HepG2 (cell line): Measurements from ENCODE around the gene ATP2C2. TPM values are rescaled to one million over a fixed set of nuclear protein-coding genes. Genes with fewer than 3 reads are reported as not detected.

Experiments used
- ATAC-seq: fragments of 200-7000 bp; cut with Tn5 transposase; 3 replicates; pipeline ENCODE4 v1.9.1; 2020; ENCODE audit warnings: mild to moderate bottlenecking, moderate library complexity
- BruUV-seq: library from RNA; stranded (reverse); fragments of 400-500 nt; replicated peaks from 2 replicates; lab custom pipeline; 2021; lab: Mats Ljungman, UMichigan
- CTCF ChIA-PET: fragments of 300-600 bp; formaldehyde crosslinking; extraction: SDS; loops from one replicate; lab custom pipeline; 2021; ENCODE audit warnings: low total read pairs, inconsistent platforms, low intra/inter-chr PET ratio; lab: Yijun Ruan, JAX
- POLR2A ChIA-PET: fragments of 350-600 bp; sonication (Branson Sonifier 250); formaldehyde crosslinking; loops from one replicate; lab custom pipeline; 2020; ENCODE audit warnings: antibody characterized with exemption, inconsistent platforms; lab: Yijun Ruan, JAX
- DNase-seq: peaks from one replicate; pipeline ENCODE4 v3.0.0-alpha.2; 2015; ENCODE audit warnings: low spot score
- FAIRE-seq: peaks from 3 replicates; lab custom pipeline; 2011; peaks lifted over from hg19 to GRCh38; lab: Jason Lieb, UNC
- H2AFZ ChIP-seq: one replicate; pipeline ENCODE4 v1.6.1; 2011; ENCODE audit warnings: low read length, inconsistent platforms
- H3K27ac ChIP-seq: fragments of 300-600 bp; 3 replicates; pipeline ENCODE4 v1.8.0; 2011; ENCODE audit warnings: mixed run types, mild to moderate bottlenecking, mixed read lengths, low read length, inconsistent platforms; ENCODE audit not compliant: insufficient read depth; ENCODE audit errors: extremely low read length
- H3K27me3 ChIP-seq, 2 experiments: fragments of 200-600 bp in 1 of 2; 2 replicates in 1 of 2; 3 replicates in 1 of 2; pipeline versions ENCODE4 v1.6.0 to v1.8.0; 2011; ENCODE audit warnings: low read length in 2 of 2, mild to moderate bottlenecking in 2 of 2, moderate library complexity in 2 of 2, inconsistent platforms in 1 of 2; ENCODE audit not compliant: insufficient read depth in 2 of 2, control insufficient read depth in 1 of 2
- H3K36me3 ChIP-seq, 2 experiments: fragments of 200-600 bp in 1 of 2; replicated peaks in 1 of 2; 2 replicates in 1 of 2; 3 replicates in 1 of 2; pipeline versions ENCODE4 v1.5.1 to v1.8.0; 2011; ENCODE audit warnings: low read length in 2 of 2, inconsistent platforms in 1 of 2; ENCODE audit not compliant: insufficient read depth in 2 of 2, control insufficient read depth in 1 of 2
- H3K4me1 ChIP-seq: 2 replicates; pipeline ENCODE4 v1.5.1; 2012; ENCODE audit warnings: low read length, inconsistent platforms; ENCODE audit not compliant: insufficient read depth
- H3K4me2 ChIP-seq: 2 replicates; pipeline ENCODE4 v1.6.0; 2011; ENCODE audit warnings: low read depth, low read length, inconsistent platforms
- H3K4me3 ChIP-seq, 3 experiments: fragments of 200-600 bp in 1 of 3; sonication (generic), shearing (Covaris generic) in 1 of 3; replicated peaks in 1 of 3; 2 replicates each; pipeline ENCODE4 v1.5.1; 2011 to 2016; ENCODE audit warnings: low read length in 3 of 3, inconsistent platforms in 2 of 3, low read depth in 2 of 3, mild to moderate bottlenecking in 2 of 3, control low read depth in 1 of 3, mixed read lengths in 1 of 3; ENCODE audit not compliant: insufficient read depth in 1 of 3
- H3K79me2 ChIP-seq: one replicate; pipeline ENCODE4 v1.6.1; 2011; ENCODE audit warnings: low read length, inconsistent platforms; ENCODE audit not compliant: insufficient read depth
- H3K9ac ChIP-seq: 2 replicates; pipeline ENCODE4 v1.6.0; 2011; ENCODE audit warnings: mild to moderate bottlenecking, low read depth, low read length, inconsistent platforms; ENCODE audit not compliant: insufficient read depth
- H3K9me3 ChIP-seq: 2 replicates; pipeline ENCODE4 v1.5.1; 2012; ENCODE audit warnings: mild to moderate bottlenecking, low read length
- H4K20me1 ChIP-seq: 2 replicates; pipeline ENCODE4 v1.6.0; 2011; ENCODE audit warnings: inconsistent platforms, mild to moderate bottlenecking, low read length, moderate library complexity; ENCODE audit not compliant: insufficient read depth
- CENPBD1 ChIP-seq: sonication (generic); formaldehyde crosslinking; IDR thresholded peaks from 2 replicates; pipeline ENCODE4 v1.8.0; 2022; ENCODE audit warnings: missing genetic modification reagents, low read depth, mild to moderate bottlenecking, borderline replicate concordance
- GATAD2A ChIP-seq: IDR thresholded peaks from 2 replicates; pipeline ENCODE4 v1.6.1; 2016
- HES4 ChIP-seq: sonication (generic); formaldehyde crosslinking; IDR thresholded peaks from 2 replicates; pipeline ENCODE4 v1.9.0; 2021; ENCODE audit warnings: mild to moderate bottlenecking, missing genetic modification reagents, borderline replicate concordance
- LCORL ChIP-seq, 2 experiments: fragments of 450-650 bp in 1 of 2; sonication (generic) in 1 of 2; formaldehyde crosslinking in 1 of 2; IDR thresholded peaks; 2 replicates each; pipeline versions ENCODE4 v1.5.0 to v1.6.1; 2017 to 2020; ENCODE audit warnings: antibody characterized with exemption in 1 of 2, missing genetic modification reagents in 1 of 2
- MXD4 ChIP-seq: IDR thresholded peaks from 2 replicates; pipeline ENCODE4 v1.6.1; 2016; ENCODE audit warnings: mild to moderate bottlenecking, missing biosample characterization, missing genetic modification reagents
- TMF1 ChIP-seq: sonication (generic); formaldehyde crosslinking; IDR thresholded peaks from 2 replicates; pipeline ENCODE4 v1.8.1; 2022; ENCODE audit warnings: low read depth, missing genetic modification reagents
- ZNF577 ChIP-seq: sonication (generic); formaldehyde crosslinking; IDR thresholded peaks from 2 replicates; pipeline ENCODE4 v1.4.0; 2020; ENCODE audit warnings: mild to moderate bottlenecking, low read depth, missing genetic modification reagents, borderline replicate concordance
- ZNF776 ChIP-seq: sonication (generic); formaldehyde crosslinking; IDR thresholded peaks from 2 replicates; pipeline ENCODE4 v1.4.0; 2020; ENCODE audit warnings: mild to moderate bottlenecking, missing genetic modification reagents
- ZSCAN22 ChIP-seq: sonication (generic); formaldehyde crosslinking; IDR thresholded peaks from 2 replicates; pipeline ENCODE4 v1.4.0; 2020; ENCODE audit warnings: mild to moderate bottlenecking, missing genetic modification reagents
- WGBS: methylation state at CpG from one replicate; pipeline ENCODE4 v1.1.6; 2017; ENCODE audit warnings: low lambda C conversion rate; 5-methylcytosine and 5-hydroxymethylcytosine counted together
- in situ Hi-C: cut with HindIII; loops from 2 replicates; pipeline ENCODE4 v1.10.0; 2017; ENCODE audit warnings: low pct_unique_long_range_greater_than_20kb; ENCODE audit not compliant: extremely low pct_ligation_motif_present
- intact Hi-C: fragments of 100-400 bp; cut with micrococcal nuclease; formaldehyde crosslinking; loops from one replicate; pipeline ENCODE4 v1.10.0; 2022; ENCODE audit not compliant: unreplicated experiment
- polyA plus RNA-seq, 8 experiments: library from polyadenylated mRNA; depleted of rRNA in 3 of 8; stranded (reverse) in 7 of 8; unstranded in 1 of 8; fragments of >200 nt; fragmentation: Illumina TruSeq in 4 of 8; extraction: Trizol in 4 of 8; gene quantifications; 2 replicates each; pipeline versions ENCODE4 v1.2.1 to v1.2.3, GENCODE V29; 2011 to 2016; ENCODE audit warnings: low read depth in 4 of 8, missing spikeins in 1 of 8, mixed read lengths in 1 of 8; ENCODE audit not compliant: insufficient read depth in 1 of 8
- total RNA-seq, 5 experiments: library from RNA; depleted of rRNA; stranded (reverse); fragments of >200 nt; fragmentation: Illumina TruSeq; extraction: Trizol; gene quantifications; 2 replicates each; pipeline ENCODE4 v1.2.3, GENCODE V29; 2016; ENCODE audit warnings: low read depth in 1 of 5
- TF ChIP-seq, protein P1 (sequence below): sonication (generic); formaldehyde crosslinking; IDR thresholded peaks from 2 replicates; pipeline ENCODE4 v1.9.0; 2021; ENCODE audit warnings: mild to moderate bottlenecking, missing genetic modification reagents

ATP2C2 gene
- total and polyA plus RNA-seq, 2 of the 13 experiments (the other 11 are each of a cell fraction or from before 2014, with no cell fraction given): 0.07 TPM; not detected in 1

DNA sequence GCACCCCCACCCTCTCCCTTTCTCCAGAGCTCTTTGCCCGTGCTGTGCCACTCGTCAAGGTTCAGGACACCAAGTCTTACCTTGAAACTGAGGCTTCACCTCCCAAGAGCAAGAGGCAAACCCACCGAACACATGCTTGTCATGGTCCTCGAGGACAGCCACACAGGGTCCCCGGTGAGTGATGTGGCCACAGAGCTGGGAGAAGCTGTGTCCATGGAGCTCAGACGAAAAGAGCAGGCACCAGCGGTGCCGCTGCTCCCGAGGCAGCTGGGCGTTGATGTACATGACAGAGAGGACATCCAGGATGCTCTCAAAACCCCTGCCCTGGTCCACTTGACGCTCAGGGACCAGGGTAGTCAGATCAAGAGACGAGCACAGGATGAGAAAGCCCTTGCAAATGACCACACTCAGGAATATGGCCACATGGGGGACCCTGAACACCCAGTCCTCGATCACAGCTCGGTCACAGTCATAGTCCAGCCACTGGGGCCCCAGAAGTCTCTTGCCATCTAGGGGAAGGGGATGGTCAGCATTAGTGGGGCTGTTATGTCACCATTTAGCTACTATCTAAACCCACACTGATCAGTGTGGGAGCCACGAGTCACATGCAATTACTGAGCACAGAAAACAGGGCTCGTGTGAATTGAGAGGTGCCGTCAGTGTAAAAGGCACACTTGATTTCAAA, 118.4 kb downstream of the ATP2C2 start:
- WGBS: 91% methylated on average over 17 of the region's 17 CpGs
- intact Hi-C loops: no loop called here
- DNase-seq (no peak), ATAC-seq (no peak), FAIRE-seq (no peak)
- Histone ChIP-seq H3K36me3 (peaks cover 2 to 13% of the 10 kb centered on the region in 2 experiments; a peak in 3 of 5 replicates), H3K4me1 (no peaks in the 10 kb centered on the region), H3K4me2 (no peak overlapping the region), H2AFZ (no peak overlapping the region), H3K4me3 (no peak overlapping the region), H4K20me1 (no peaks in the 10 kb centered on the region), H3K9ac (no peak overlapping the region), H3K79me2 (no peaks in the 10 kb centered on the region), H3K9me3 (no peaks in the 10 kb centered on the region), H3K27ac (no peak overlapping the region), H3K27me3 (no peaks in the 10 kb centered on the region)
- POLR2A ChIA-PET: no interaction called here
- CTCF ChIA-PET: no interaction called here
- BruUV-seq: no TSS peak
- in situ Hi-C loops: no loop called here
- TF ChIP-seq HES4 (CRISPR knock-in tag) (no peak), ZNF577 (CRISPR knock-in tag) (no peak), CENPBD1 (no peak), MXD4 (CRISPR knock-in tag) (no peak), ZNF776 (CRISPR knock-in tag) (no peak), TMF1 (CRISPR knock-in tag) (no peak), LCORL (IDR thresholded peaks at IDR 0.05) (no peak), LCORL (CRISPR knock-in tag; IDR thresholded peaks at IDR 0.05) (no peak), ZSCAN22 (CRISPR knock-in tag) (no peak), GATAD2A (CRISPR knock-in tag) (no peak)
- TF ChIP-seq, protein P1, sequence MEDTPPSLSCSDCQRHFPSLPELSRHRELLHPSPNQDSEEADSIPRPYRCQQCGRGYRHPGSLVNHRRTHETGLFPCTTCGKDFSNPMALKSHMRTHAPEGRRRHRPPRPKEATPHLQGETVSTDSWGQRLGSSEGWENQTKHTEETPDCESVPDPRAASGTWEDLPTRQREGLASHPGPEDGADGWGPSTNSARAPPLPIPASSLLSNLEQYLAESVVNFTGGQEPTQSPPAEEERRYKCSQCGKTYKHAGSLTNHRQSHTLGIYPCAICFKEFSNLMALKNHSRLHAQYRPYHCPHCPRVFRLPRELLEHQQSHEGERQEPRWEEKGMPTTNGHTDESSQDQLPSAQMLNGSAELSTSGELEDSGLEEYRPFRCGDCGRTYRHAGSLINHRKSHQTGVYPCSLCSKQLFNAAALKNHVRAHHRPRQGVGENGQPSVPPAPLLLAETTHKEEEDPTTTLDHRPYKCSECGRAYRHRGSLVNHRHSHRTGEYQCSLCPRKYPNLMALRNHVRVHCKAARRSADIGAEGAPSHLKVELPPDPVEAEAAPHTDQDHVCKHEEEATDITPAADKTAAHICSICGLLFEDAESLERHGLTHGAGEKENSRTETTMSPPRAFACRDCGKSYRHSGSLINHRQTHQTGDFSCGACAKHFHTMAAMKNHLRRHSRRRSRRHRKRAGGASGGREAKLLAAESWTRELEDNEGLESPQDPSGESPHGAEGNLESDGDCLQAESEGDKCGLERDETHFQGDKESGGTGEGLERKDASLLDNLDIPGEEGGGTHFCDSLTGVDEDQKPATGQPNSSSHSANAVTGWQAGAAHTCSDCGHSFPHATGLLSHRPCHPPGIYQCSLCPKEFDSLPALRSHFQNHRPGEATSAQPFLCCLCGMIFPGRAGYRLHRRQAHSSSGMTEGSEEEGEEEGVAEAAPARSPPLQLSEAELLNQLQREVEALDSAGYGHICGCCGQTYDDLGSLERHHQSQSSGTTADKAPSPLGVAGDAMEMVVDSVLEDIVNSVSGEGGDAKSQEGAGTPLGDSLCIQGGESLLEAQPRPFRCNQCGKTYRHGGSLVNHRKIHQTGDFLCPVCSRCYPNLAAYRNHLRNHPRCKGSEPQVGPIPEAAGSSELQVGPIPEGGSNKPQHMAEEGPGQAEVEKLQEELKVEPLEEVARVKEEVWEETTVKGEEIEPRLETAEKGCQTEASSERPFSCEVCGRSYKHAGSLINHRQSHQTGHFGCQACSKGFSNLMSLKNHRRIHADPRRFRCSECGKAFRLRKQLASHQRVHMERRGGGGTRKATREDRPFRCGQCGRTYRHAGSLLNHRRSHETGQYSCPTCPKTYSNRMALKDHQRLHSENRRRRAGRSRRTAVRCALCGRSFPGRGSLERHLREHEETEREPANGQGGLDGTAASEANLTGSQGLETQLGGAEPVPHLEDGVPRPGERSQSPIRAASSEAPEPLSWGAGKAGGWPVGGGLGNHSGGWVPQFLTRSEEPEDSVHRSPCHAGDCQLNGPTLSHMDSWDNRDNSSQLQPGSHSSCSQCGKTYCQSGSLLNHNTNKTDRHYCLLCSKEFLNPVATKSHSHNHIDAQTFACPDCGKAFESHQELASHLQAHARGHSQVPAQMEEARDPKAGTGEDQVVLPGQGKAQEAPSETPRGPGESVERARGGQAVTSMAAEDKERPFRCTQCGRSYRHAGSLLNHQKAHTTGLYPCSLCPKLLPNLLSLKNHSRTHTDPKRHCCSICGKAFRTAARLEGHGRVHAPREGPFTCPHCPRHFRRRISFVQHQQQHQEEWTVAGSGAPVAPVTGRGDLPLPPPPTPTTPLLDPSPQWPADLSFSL (CRISPR knock-in tag): no peak
